Activated naive CD4-positive, alpha-beta T cell treated with Interleukin-2 at 50 U/mL for 16 hours (primary cell): ENCODE results near the gene TCEANC2.

Experiments used
- DNase-seq: peaks from one replicate; pipeline ENCODE4 v3.0.0-alpha.2; 2020

Gene TCEANC2

DNA sequence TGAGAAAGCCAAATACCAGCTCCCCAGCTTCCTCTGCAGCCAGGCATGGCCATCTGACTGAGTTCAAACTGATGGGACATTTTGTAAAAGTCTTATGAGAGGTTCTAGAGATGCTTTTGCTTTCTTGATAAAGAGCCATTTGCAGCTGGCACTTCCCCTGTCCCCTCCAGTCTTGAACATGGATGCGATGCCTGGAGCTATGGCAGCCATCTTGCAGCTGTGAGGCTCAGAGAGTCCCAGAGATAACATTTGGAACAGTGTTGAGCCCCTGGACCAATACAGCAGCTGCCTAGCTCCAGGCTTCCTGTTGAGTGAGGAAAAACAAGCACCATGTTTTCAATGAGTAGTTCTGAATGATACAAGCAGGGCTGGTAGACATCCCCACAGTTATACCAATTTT is 85.6 kb downstream of the TCEANC2 start:
- DNase-seq: no peak

- no peak for DNase-seq
These were observed 86.3 kb downstream of the TCEANC2 start for GRCh38 chr1:54139711-54140110.

- DNase-seq: no peak
These were observed 88.9 kb downstream of the TCEANC2 start for GRCh38 chr1:54142146-54142900.

DNA sequence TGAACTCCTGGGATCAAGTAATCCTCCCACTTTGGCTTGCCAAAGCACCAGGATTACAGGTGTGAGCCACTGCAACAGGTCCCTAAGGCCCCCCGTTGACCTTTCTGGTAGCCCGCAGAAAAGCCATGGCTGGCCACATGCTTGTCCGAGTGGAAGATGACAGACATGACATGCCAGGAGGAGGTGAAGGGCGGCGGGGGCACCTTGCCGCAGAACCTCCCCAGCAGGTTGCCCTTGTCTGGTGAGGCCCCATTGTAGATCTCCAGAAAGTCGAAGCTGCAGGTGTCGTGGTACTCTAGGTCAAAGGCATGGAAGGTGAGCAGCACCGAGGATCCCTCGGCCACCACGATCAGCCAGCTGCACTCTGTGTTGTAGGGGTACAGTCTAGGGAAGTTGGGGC is 91.0 kb downstream of the TCEANC2 start:
- DNase-seq: no peak

DNA sequence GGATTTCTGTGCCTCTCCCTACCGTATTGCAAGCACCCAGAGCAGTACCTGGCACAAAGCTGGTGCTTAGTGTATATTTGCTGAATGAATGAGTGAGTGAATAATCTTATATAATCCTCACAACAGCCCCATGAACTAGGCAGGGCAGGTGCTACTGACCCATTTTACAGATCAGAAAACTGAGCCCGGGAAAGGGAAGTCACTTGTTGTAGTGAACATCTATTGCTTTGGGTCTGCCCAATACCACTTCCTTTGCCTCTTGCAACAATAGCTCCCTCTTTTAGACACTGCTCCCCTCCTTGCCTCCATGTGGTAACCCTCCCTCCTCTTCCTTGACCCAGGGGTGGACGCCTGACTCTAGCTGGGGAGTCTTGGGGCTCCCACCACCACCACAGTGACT is 96.3 kb downstream of the TCEANC2 start:
- no peak for DNase-seq

DNA sequence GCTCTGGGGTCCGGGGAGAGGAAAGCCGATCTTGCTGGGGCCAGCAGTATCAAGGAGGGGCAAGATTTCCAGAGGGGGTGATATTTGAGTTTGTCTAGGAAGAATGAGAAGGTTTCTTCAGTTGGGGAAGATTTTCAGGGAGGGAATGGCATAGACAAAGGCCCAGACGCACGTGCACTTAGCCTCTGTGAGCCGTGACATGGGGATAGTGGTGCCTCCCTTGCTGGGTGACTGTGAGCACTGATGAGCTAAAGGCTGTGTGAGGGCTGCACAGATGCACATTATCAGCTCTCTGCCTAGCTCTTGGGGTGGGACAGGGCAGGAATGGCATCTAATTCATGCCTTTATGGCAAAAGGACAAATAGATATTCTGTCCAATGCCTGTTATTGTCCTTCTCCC is 97.6 kb downstream of the TCEANC2 start:
- DNase-seq: no peak

DNA sequence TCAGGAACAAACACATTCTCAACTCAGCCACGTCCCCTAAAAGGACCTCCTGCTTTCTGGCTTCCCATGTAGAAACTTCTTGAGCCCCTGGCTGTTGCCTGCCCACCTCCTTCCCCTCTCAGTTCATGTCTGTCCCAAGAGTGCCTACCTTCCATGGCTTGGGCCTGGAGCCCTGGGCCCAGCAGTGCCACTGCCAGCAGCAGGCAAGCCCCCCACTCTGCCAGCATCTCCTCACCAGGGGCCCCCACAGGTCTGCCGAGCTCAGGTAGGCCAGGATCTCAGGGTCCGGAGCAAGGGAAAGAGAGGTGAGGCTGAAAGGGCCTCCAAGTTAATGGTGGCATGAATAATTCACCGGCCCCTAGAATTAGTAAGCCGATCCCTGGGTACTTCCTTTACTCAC is 99.3 kb downstream of the TCEANC2 start, which contains the start of gene CDCP2:
Gene CDCP2, minus strand, starts transcription at position 305 of the 400 bp plus-strand sequence. Its CDS starts 78 bp downstream, at position 227.
- DNase-seq: no peak

- DNase-seq: no peak
These were observed 100.4 kb downstream of the TCEANC2 start for GRCh38 chr1:54153535-54154439.
